KMS-11 (cell line): ENCODE data around the gene TMEM200A.

ENCODE experiments used
- H2AFZ ChIP-seq: fragments of 200-600 bp; sonication (generic); 2 replicates; pipeline ENCODE4 v1.6.1; 2016; ENCODE audit warnings: antibody characterized with exemption, mixed run types, low read depth
- H3K27ac ChIP-seq: fragments of 200-600 bp; sonication (generic); 2 replicates; pipeline ENCODE4 v1.6.1; 2016; ENCODE audit warnings: mild to moderate bottlenecking, mixed run types
- H3K27me3 ChIP-seq: fragments of 200-600 bp; sonication (generic); 2 replicates; pipeline ENCODE4 v1.6.1; 2017; ENCODE audit warnings: mild to moderate bottlenecking, low read depth, mixed run types, moderate library complexity; ENCODE audit not compliant: insufficient read depth
- H3K36me3 ChIP-seq: fragments of 200-600 bp; sonication (generic); 2 replicates; pipeline ENCODE4 v1.6.1; 2017; ENCODE audit warnings: mild to moderate bottlenecking, mixed run types; ENCODE audit not compliant: insufficient read depth
- H3K4me1 ChIP-seq: fragments of 200-600 bp; sonication (generic); 2 replicates; pipeline ENCODE4 v1.6.1; 2016; ENCODE audit warnings: mild to moderate bottlenecking, low read depth, mixed run types; ENCODE audit not compliant: poor library complexity, severe bottlenecking
- H3K4me2 ChIP-seq: fragments of 200-600 bp; sonication (generic); 2 replicates; pipeline ENCODE4 v1.7.0; 2016; ENCODE audit warnings: mild to moderate bottlenecking, mixed run types
- H3K4me3 ChIP-seq: fragments of 200-600 bp; sonication (generic); IDR thresholded peaks from 2 replicates; pipeline ENCODE4 v1.6.1; 2017; ENCODE audit warnings: low read depth, low read length, mixed read lengths; ENCODE audit not compliant: insufficient read depth
- H3K79me2 ChIP-seq: fragments of 200-600 bp; sonication (generic); 2 replicates; pipeline ENCODE4 v1.6.1; 2016; ENCODE audit warnings: low read depth, mixed run types; ENCODE audit not compliant: insufficient read depth
- H3K9ac ChIP-seq: fragments of 200-600 bp; sonication (generic); 2 replicates; pipeline ENCODE4 v1.6.1; 2016; ENCODE audit warnings: mild to moderate bottlenecking, mixed run types
- H4K20me1 ChIP-seq: fragments of 200-600 bp; sonication (generic); 2 replicates; pipeline ENCODE4 v1.6.1; 2016; ENCODE audit warnings: mild to moderate bottlenecking, mixed run types; ENCODE audit not compliant: insufficient read depth
- CTCF ChIP-seq: fragments of 200-600 bp; sonication (generic); conservative IDR thresholded peaks from 2 replicates; pipeline ENCODE4 v1.6.1; 2017; ENCODE audit warnings: low read depth, mild to moderate bottlenecking, antibody characterized with exemption, low read length, moderate library complexity, mixed read lengths

TMEM200A gene

GRCh38 chr6:130457605-130458004 lies 91.8 kb downstream of the TMEM200A start:
- Histone ChIP-seq H3K4me2 (no peak overlapping the region), H3K4me1 (no peaks in the 10 kb centered on the region), H3K79me2 (no peaks in the 10 kb centered on the region), H3K36me3 (no peaks in the 10 kb centered on the region), H3K4me3 (no peak overlapping the region), H3K9ac (no peak overlapping the region), H3K27ac (no peak overlapping the region), H2AFZ (no peak overlapping the region), H4K20me1 (no peaks in the 10 kb centered on the region), H3K27me3 (no peaks in the 10 kb centered on the region)
- TF ChIP-seq CTCF, result no peak

GRCh38 chr6:130459316-130459715 lies 93.5 kb downstream of the TMEM200A start:
- Histone ChIP-seq H4K20me1 (no peaks in the 10 kb centered on the region), H3K79me2 (no peaks in the 10 kb centered on the region), H3K27ac (no peak overlapping the region), H3K9ac (no peak overlapping the region), H3K27me3 (no peaks in the 10 kb centered on the region), H3K4me2 (no peak overlapping the region), H3K4me3 (no peak overlapping the region), H3K4me1 (no peaks in the 10 kb centered on the region), H3K36me3 (no peaks in the 10 kb centered on the region), H2AFZ (no peak overlapping the region)
- TF ChIP-seq CTCF, result no peak

GRCh38 chr6:130460934-130461333 lies 95.1 kb downstream of the TMEM200A start:
- no peak overlapping the region for H3K27ac ChIP-seq
- H3K4me1 ChIP-seq, result no peaks in the 10 kb centered on the region
- no peaks in the 10 kb centered on the region for H3K36me3 ChIP-seq
- H3K27me3 ChIP-seq, result no peaks in the 10 kb centered on the region
- H3K79me2 ChIP-seq, result no peaks in the 10 kb centered on the region
- no peaks in the 10 kb centered on the region for H4K20me1 ChIP-seq
- no peak overlapping the region for H3K4me3 ChIP-seq
- H3K9ac ChIP-seq, result no peak overlapping the region
- TF ChIP-seq CTCF, result no peak
- no peak overlapping the region for H3K4me2 ChIP-seq
- H2AFZ ChIP-seq, result no peak overlapping the region

- H2AFZ ChIP-seq, result no peak overlapping the region
- no peaks in the 10 kb centered on the region for H3K4me1 ChIP-seq
- no peak overlapping the region for H3K27ac ChIP-seq
- H3K4me3 ChIP-seq, result no peak overlapping the region
- no peaks in the 10 kb centered on the region for H3K36me3 ChIP-seq
- H3K27me3 ChIP-seq, result no peaks in the 10 kb centered on the region
- H4K20me1 ChIP-seq, result no peaks in the 10 kb centered on the region
- no peak overlapping the region for H3K9ac ChIP-seq
- H3K4me2 ChIP-seq, result no peak overlapping the region
- no peaks in the 10 kb centered on the region for H3K79me2 ChIP-seq
- TF ChIP-seq CTCF, result no peak
Measured at GRCh38 chr6:130466052-130466747, 100.4 kb downstream of the TMEM200A start.
